Activated naive CD4-positive, alpha-beta T cell (primary cell): ENCODE measurements around the gene PLAC1.

ENCODE experiments used
- DNase-seq, 4 experiments: peaks; one replicate each; lab custom pipeline; 2025; lab: John Stamatoyannopoulos, UW

The PLAC1 gene

GRCh38 chrX:134588806-134589205 lies 69.5 kb downstream of the PLAC1 start:
- no peak for DNase-seq

- no peak for DNase-seq
These were observed 77.4 kb downstream of the PLAC1 start for GRCh38 chrX:134580907-134581306.

- DNase-seq, result no peak
These were observed 84.6 kb downstream of the PLAC1 start for GRCh38 chrX:134573683-134574035.

- DNase-seq, result no peak
These were observed 85.2 kb downstream of the PLAC1 start for GRCh38 chrX:134572816-134573682.

GRCh38 chrX:134571796-134572195 lies 86.5 kb downstream of the PLAC1 start:
- no peak for DNase-seq

- no peak for DNase-seq
These were observed 87.4 kb downstream of the PLAC1 start for GRCh38 chrX:134570899-134571298.

- DNase-seq, result no peak
These were observed 87.8 kb downstream of the PLAC1 start for GRCh38 chrX:134570509-134570846.

GRCh38 chrX:134569306-134569705 lies 89.0 kb downstream of the PLAC1 start:
- DNase-seq, result no peak

GRCh38 chrX:134568285-134569016 lies 89.8 kb downstream of the PLAC1 start:
- no peak for DNase-seq

GRCh38 chrX:134566506-134566905 lies 91.8 kb downstream of the PLAC1 start:
- DNase-seq, result no peak

GRCh38 chrX:134562002-134562401 lies 96.3 kb downstream of the PLAC1 start:
- no peak for DNase-seq

- no peak for DNase-seq
These were observed 100.1 kb downstream of the PLAC1 start for GRCh38 chrX:134558133-134558532.

- no peak for DNase-seq
These were observed 104.0 kb downstream of the PLAC1 start for GRCh38 chrX:134554291-134554690.

GRCh38 chrX:134552351-134552750 lies 105.9 kb downstream of the PLAC1 start:
- no peak for DNase-seq

GRCh38 chrX:134551376-134552048 lies 106.8 kb downstream of the PLAC1 start:
- DNase-seq, result no peak

- DNase-seq, result no peak
These were observed 109.7 kb downstream of the PLAC1 start for GRCh38 chrX:134548257-134549201.

- DNase-seq, result no peak
These were observed 111.1 kb downstream of the PLAC1 start for GRCh38 chrX:134547047-134547679.

GRCh38 chrX:134546187-134546586 lies 112.1 kb downstream of the PLAC1 start:
- no peak for DNase-seq

GRCh38 chrX:134545510-134545909 lies 112.8 kb downstream of the PLAC1 start:
- no peak for DNase-seq

GRCh38 chrX:134544513-134545151 lies 113.6 kb downstream of the PLAC1 start:
- DNase-seq, result no peak

- DNase-seq, result no peak
These were observed 114.1 kb downstream of the PLAC1 start for GRCh38 chrX:134544135-134544512.
